A549 treated with GW870086 at 1 μM for 4 hours (cell line): ENCODE results near the gene IQCF6. TPM values are rescaled to one million over a fixed set of nuclear protein-coding genes. Genes with fewer than 3 reads are reported as not detected.

ENCODE experiments used
- total RNA-seq: library from RNA; stranded (reverse); fragments of 200-300 nt; extraction: Qiagen RNA extraction; gene quantifications from 5 replicates; pipeline ENCODE4 v1.2.3, GENCODE V29; 2022; ENCODE audit warnings: low read depth

IQCF6 gene
- total RNA-seq: not detected in 5 replicates

DNA sequence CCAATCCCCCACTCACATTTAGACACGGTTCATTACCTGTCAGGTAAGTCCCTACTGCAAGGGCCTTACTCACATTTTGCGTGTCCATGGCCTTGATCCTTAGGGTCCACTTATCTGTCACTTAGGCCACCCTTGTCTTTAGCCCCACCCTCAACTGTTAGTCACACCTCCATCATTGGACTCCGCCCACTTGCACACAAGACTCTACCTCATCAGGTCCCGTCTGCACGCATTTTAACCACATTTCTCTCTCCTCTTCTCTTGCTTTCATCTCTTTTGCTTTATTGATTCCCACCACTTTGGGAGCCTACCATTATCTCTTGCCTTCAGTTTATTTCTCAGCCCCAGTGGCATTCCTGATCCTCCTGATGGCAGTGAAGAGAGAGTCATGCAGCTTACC lies at the start of gene IQCF6:
Gene IQCF6, minus strand, starts transcription at position 101 of the 400 bp plus-strand sequence. Its CDS starts 13 bp downstream, at position 88.

Other genes starting within 250 kb of the IQCF6 start
- 3.1 to 4.5 TPM (median 4.3 TPM) in 5 replicates for gene RAD54L2, start 240.5 kb downstream of the IQCF6 start, total RNA-seq
- 57.0 to 69.4 TPM (median 68.6 TPM) in 5 replicates for gene TEX264, start 108.0 kb downstream of the IQCF6 start, total RNA-seq
- 0.06 to 0.09 TPM (median 0.06 TPM) in 3 of 5 replicates, not detected in the others for gene GRM2, start 72.2 kb downstream of the IQCF6 start, total RNA-seq
- not detected in 5 replicates for gene IQCF2, start 82.4 kb upstream of the IQCF6 start, total RNA-seq
- not detected in 5 replicates for gene IQCF5, start 96.4 kb upstream of the IQCF6 start, total RNA-seq
- not detected in 5 replicates for gene IQCF1, start 124.1 kb upstream of the IQCF6 start, total RNA-seq
- gene RRP9, start 162.7 kb upstream of the IQCF6 start, total RNA-seq: 39.3 to 48.3 TPM (median 43.6 TPM) in 5 replicates
- 7.3 to 11.8 TPM (median 9.1 TPM) in 5 replicates for gene PARP3, start 163.1 kb upstream of the IQCF6 start, total RNA-seq
- not detected in 5 replicates for gene GPR62, start 176.1 kb upstream of the IQCF6 start, total RNA-seq
- 10.2 to 14.0 TPM (median 12.7 TPM) in 5 replicates for gene PCBP4, start 188.2 kb upstream of the IQCF6 start, total RNA-seq
- 25.1 to 33.8 TPM (median 31.8 TPM) in 5 replicates for gene ABHD14B, start 194.8 kb upstream of the IQCF6 start, total RNA-seq
- 13.7 to 18.0 TPM (median 15.5 TPM) in 5 replicates for gene ABHD14A, start 195.8 kb upstream of the IQCF6 start, total RNA-seq
- gene ACY1, start 204.3 kb upstream of the IQCF6 start, total RNA-seq: 22.5 to 29.0 TPM (median 23.4 TPM) in 5 replicates
- gene RPL29, start 216.7 kb upstream of the IQCF6 start, total RNA-seq: 1,309 to 1,553 TPM (median 1,319 TPM) in 5 replicates